HG02610 (cell line): ENCODE measurements around the gene UGP2.

Experiments
- ATAC-seq: cut with Tn5 transposase; IDR thresholded peaks from one replicate; pipeline ENCODE4 v1.9.1; 2021; ENCODE audit warnings: mild to moderate bottlenecking, moderate library complexity; ENCODE audit not compliant: unreplicated experiment

The UGP2 gene

DNA sequence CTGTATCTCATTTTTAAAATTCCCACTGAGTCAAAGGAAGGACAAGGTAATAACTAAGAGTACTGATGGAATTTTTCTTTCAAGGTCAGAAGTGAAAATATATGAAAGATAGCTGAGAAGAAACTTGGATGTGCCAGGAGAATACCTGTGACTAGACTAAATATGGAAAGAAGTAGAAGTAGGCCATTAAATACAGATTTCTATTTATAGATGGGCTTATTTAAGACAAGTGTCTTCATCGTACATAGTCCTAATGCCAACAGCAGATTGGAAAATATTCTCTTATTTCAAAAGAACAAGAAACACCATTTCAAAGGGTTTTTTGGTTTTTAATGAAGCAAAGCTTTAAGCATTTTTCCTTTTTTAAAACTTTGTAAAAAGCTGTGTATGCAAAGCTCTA lies 22.0 kb downstream of the UGP2 start:
- no peak for ATAC-seq

DNA sequence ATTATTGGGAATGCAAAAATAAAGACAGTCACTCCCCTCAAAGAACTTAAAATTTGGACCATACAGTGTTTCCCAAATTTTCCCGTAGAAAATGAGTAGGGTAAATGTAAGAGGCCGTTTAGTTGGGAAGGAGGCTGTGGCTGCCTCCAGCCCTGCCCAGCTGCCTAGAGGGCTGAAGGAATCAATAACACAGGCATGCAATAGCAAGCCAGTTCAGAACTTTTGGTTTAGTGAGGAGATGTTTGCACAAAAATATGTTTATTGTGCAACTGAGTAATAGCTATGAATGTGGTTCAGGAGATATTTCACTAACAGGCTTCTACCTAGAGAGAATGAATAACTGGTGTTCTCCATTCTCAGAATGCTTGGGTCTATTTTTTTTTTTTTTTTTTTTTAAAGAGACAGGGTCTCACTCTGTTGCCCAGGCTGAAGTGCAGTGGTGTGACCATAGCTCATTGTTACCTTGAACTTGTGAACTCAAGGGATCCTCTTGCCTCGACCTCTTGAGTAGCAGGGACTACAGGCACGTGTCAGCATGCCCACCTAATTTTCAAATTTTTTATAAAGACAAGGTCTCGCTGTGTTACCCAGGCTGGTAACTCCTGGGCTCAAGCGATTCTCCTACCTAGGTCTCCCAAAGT lies 23.6 kb downstream of the UGP2 start:
- ATAC-seq: no peak

- ATAC-seq: peak; percentile 76
Measured at GRCh38 chr2:63866009-63866709, 24.5 kb downstream of the UGP2 start.

DNA sequence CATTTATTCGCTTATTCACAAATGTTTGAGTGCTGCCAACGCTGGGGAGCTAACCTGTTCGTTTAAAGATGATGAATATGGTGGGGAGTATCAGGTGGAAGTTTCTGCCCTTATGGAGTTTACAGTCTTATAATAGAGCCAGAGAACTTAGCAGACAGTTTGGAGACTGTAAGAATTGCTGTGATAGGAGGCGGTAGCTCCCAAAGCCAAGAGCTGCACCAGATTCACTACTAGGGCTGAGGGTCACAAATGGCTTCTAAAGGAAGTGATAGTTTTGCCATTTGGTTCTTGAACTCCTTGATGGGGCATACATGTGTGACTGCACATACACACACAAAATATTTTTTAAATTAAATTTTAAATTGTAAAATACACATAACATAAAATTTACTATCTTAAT lies 29.0 kb downstream of the UGP2 start:
- no peak for ATAC-seq

- no peak for ATAC-seq
Measured at GRCh38 chr2:63871864-63872263, 30.2 kb downstream of the UGP2 start.

GRCh38 chr2:63872571-63873328 lies 31.1 kb downstream of the UGP2 start:
- no peak for ATAC-seq

GRCh38 chr2:63874204-63875130 lies 32.8 kb downstream of the UGP2 start:
- ATAC-seq: no peak

DNA sequence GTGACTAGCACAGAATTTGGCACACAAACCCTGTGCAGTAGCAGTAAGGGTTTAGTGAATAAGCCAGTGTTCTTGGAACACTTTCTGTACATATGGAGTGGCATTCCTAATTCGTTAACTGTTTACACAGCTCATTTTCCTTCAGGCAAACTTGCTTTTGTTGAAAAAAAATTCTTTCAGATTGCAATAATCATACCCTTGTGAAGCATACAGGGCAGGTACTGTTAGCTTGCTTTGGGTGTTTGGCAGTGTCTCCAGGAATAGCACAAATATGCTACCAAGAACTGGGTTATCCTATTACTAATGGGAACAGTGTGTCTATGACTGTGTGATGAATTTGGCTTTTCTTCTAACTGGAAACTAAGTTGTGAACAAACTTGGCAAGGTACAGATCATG lies 33.4 kb downstream of the UGP2 start:
- no peak for ATAC-seq

GRCh38 chr2:63875559-63876245 lies 34.0 kb downstream of the UGP2 start:
- no peak for ATAC-seq

DNA sequence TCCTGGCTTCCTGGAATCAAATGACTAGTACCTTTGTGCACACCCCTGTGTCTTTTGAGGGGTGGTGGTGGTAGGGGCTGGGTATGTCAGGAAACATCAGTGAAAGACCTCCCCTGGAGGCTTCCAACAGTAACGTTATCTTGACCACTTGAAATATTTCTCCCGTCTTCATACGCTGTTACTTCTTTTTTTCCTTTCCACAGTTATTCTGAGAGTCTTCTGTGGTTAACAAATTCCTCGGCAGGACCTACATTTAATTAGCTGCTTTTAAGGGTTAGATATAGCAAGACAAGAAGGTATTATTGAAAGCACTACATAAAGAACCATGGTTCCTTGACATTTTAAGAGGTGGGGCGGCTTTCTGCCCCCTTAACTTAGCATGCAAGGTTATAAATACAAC lies 34.6 kb downstream of the UGP2 start:
- no peak for ATAC-seq

- ATAC-seq: no peak
Measured at GRCh38 chr2:63878486-63878885, 36.8 kb downstream of the UGP2 start.

DNA sequence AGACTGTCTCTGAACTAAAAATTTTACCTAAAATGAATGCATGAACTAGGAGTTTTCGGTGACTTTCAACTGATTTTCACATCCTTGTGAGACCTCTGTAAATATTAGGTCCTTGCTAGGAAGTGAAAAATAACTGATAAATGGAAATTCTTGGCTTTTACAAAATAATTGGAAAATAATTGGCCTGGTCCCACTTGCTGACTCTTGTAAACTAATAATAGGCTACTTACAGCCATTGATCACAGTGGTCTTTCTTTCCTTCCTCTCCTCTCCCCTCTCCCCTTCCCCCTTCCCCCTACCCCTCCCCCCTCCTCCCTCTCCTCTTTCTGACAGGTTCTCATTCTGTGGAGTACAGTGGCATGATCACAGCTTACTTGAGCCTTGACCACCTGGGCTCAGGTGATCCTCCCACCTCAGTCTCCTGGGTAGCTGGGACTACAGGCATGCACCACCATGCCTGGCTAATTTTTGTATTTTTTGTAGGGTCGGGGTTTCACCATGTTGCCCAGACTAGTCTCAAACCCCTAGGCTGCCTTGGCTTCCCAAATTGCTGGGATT lies 38.3 kb downstream of the UGP2 start:
- no peak for ATAC-seq

DNA sequence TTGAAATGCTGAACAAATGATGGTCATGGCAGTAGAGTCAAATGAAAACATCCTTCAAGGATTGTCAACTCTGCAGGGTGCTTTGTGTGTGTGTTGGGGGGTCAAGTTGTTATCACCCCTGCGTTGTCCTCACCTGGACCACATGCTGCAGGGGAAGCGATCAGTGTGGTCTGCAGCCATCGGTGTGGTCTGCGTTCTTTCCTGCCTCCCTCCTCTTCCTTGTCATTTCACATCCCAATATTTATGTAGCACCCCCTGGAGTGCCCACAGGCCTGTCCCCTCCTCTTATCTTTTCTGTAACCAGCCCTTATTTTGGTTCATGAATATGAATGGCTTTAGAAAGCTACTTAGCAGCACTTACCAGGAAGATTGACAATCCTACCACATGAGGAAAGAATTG lies 38.9 kb downstream of the UGP2 start:
- ATAC-seq: no peak

- ATAC-seq: no peak
Measured at GRCh38 chr2:63881205-63881604, 39.5 kb downstream of the UGP2 start.

- ATAC-seq: no peak
Measured at GRCh38 chr2:63882395-63883105, 40.9 kb downstream of the UGP2 start.

GRCh38 chr2:63886445-63886844 lies 44.7 kb downstream of the UGP2 start:
- no peak for ATAC-seq

- no peak for ATAC-seq
Measured at GRCh38 chr2:63888053-63888452, 46.4 kb downstream of the UGP2 start.

- peak; percentile 56 for ATAC-seq
Measured at GRCh38 chr2:63888490-63889402, 47.0 kb downstream of the UGP2 start.
